ENCODE results near the gene AGPAT3. TPM values are rescaled to one million over a fixed set of nuclear protein-coding genes. Genes with fewer than 3 reads are reported as not detected.

AGPAT3 gene
- total RNA-seq, 1 experiment from 2014 or later, result 13.0 TPM

DNA sequence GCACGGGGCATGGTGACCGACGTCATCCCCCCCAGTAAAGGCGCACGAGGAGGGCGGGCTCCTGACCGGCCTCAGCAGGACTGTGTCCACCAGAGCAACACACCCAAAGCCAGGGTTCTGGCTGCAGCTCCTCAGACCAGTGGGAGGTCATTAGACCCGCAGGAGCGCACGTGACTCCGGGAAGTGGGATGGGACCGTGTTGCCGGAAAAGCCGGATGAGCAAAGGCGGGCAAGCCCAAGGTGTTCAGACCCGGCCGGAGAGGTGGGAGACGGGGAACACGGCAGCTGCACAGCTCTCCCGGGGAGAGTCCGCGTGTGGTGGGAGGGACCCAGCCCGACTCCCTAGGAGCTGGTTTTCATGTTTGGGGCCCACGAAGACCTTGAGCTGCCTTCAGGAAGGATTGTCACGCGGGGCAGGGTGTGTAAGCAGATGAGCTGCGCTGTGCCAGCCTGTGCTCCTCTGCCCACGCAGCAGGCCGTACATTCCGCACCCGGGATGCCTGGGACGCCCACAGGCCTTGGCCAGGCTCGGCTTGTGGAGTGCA is 126.5 kb downstream of the AGPAT3 start:
- H3K4me2 ChIP-seq (ENCODE audit: insufficient read depth, insufficient read length, low read length), result no peak overlapping the region
- Mint-ChIP-seq H3K36me3 (ENCODE audit: insufficient read depth in 1 of 3, low read depth in 3 of 3) (no peaks in the 10 kb centered on the region), H3K9me3 (no peaks in the 10 kb centered on the region), H3K27ac (no peak overlapping the region), H3K4me1 (peaks cover 1% of the 10 kb centered on the region in 2 experiments; a peak in 2 of 4 replicates), H3K27me3 (ENCODE audit: low read depth) (no peaks in the 10 kb centered on the region; the same call in 1 of the 2 replicates), H3K4me3 (no peak overlapping the region)
- H3K18ac ChIP-seq (ENCODE audit: insufficient read length, low read depth, low read length), result no peak overlapping the region
- no peak overlapping the region for H3K27ac ChIP-seq (ENCODE audit: insufficient read length, low read depth, low read length)
- H3K79me1 ChIP-seq (ENCODE audit: insufficient read depth, low read depth, low read length, poor library complexity, severe bottlenecking), result no peaks in the 10 kb centered on the region
- H3K79me2 ChIP-seq (ENCODE audit: insufficient read depth, low read length), result no peaks in the 10 kb centered on the region
- no peaks in the 10 kb centered on the region for H3K9me3 ChIP-seq (ENCODE audit: control insufficient read depth, low read depth, low read length)
- H3K23ac ChIP-seq (ENCODE audit: insufficient read length, low read depth, low read length), result no peak overlapping the region
- H3K14ac ChIP-seq (ENCODE audit: insufficient read depth, low read length), result no peak overlapping the region; the same call in 1 of the 2 replicates
- no peaks in the 10 kb centered on the region for H3K23me2 ChIP-seq (ENCODE audit: insufficient read length, low read depth, low read length, poor library complexity, severe bottlenecking)
- no peak overlapping the region for H2BK120ac ChIP-seq (ENCODE audit: low read depth, low read length, poor library complexity, severe bottlenecking)
- no peak overlapping the region for H4K91ac ChIP-seq (ENCODE audit: insufficient read length, low read depth, low read length)
- no peak overlapping the region for H3K4ac ChIP-seq (ENCODE audit: low read depth, low read length)
- H2BK5ac ChIP-seq (ENCODE audit: insufficient read length, low read length), result no peak overlapping the region
- no peak overlapping the region for H3T11ph ChIP-seq (ENCODE audit: low read length)
- no CpG with 5 or more reads among the region's 33 CpGs for WGBS (ENCODE audit: extremely low coverage, insufficient read length, low lambda C conversion rate)
- DNase-seq, result no peak
- H2BK15ac ChIP-seq (ENCODE audit: low read depth, low read length), result no peak overlapping the region
- H4K20me1 ChIP-seq (ENCODE audit: control insufficient read depth, insufficient read depth, insufficient read length), result no peaks in the 10 kb centered on the region
- H3K9ac ChIP-seq (ENCODE audit: extremely low read depth, insufficient read length, low read length), result no peak overlapping the region
- no peaks in the 10 kb centered on the region for H3K4me1 ChIP-seq (ENCODE audit: insufficient read depth, low read length)
- no peak overlapping the region for H4K8ac ChIP-seq (replicated peaks; ENCODE audit: insufficient read length, low read depth, low read length)
- no peak overlapping the region for H2BK20ac ChIP-seq (ENCODE audit: low read depth, low read length, poor library complexity, severe bottlenecking)
- H2AK5ac ChIP-seq (ENCODE audit: insufficient read length, low read length), result no peak overlapping the region
- H2BK12ac ChIP-seq (ENCODE audit: insufficient read length, low read depth, low read length), result no peak overlapping the region
- H2AFZ ChIP-seq (ENCODE audit: low read length), result no peak overlapping the region
- H3K56ac ChIP-seq (ENCODE audit: insufficient read length, low read depth, low read length), result no peak overlapping the region
- H3K27me3 ChIP-seq (ENCODE audit: insufficient read depth, low read length), result no peaks in the 10 kb centered on the region
- no peak overlapping the region for H4K5ac ChIP-seq (ENCODE audit: insufficient read length, low read depth, low read length)
- TF ChIP-seq, protein P1, sequence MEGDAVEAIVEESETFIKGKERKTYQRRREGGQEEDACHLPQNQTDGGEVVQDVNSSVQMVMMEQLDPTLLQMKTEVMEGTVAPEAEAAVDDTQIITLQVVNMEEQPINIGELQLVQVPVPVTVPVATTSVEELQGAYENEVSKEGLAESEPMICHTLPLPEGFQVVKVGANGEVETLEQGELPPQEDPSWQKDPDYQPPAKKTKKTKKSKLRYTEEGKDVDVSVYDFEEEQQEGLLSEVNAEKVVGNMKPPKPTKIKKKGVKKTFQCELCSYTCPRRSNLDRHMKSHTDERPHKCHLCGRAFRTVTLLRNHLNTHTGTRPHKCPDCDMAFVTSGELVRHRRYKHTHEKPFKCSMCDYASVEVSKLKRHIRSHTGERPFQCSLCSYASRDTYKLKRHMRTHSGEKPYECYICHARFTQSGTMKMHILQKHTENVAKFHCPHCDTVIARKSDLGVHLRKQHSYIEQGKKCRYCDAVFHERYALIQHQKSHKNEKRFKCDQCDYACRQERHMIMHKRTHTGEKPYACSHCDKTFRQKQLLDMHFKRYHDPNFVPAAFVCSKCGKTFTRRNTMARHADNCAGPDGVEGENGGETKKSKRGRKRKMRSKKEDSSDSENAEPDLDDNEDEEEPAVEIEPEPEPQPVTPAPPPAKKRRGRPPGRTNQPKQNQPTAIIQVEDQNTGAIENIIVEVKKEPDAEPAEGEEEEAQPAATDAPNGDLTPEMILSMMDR (conservative IDR thresholded peaks at IDR 0.05), result no peak
